IMR-90 (cell line): Measurements from ENCODE around the gene SLC9A5. TPM values are rescaled to one million over a fixed set of nuclear protein-coding genes. Genes with fewer than 3 reads are reported as not detected.

Experiments used
- ATAC-seq: fragments of 200-7000 bp; cut with Tn5 transposase; 2 replicates; pipeline ENCODE4 v1.9.1; 2020; ENCODE audit warnings: low read depth, mild to moderate bottlenecking, moderate library complexity
- BruUV-seq: library from RNA; stranded (reverse); fragments of 400-500 nt; replicated peaks from 2 replicates; lab custom pipeline; 2021; lab: Mats Ljungman, UMichigan
- CTCF ChIA-PET: fragments of 300-600 bp; formaldehyde crosslinking; extraction: SDS; loops from one replicate; lab custom pipeline; 2021; ENCODE audit warnings: antibody characterized with exemption; lab: Yijun Ruan, JAX
- POLR2A ChIA-PET: fragments of 300-600 bp; sonication (Branson Sonifier 250); formaldehyde crosslinking; loops from one replicate; lab custom pipeline; 2022; ENCODE audit warnings: antibody characterized with exemption; ENCODE audit not compliant: unreplicated experiment; lab: Charles Lee
- DNase-seq: peaks from one replicate; pipeline ENCODE4 v3.0.0; 2013
- H2AFZ ChIP-seq: replicated peaks from 2 replicates; pipeline ENCODE3; 2013; ENCODE audit warnings: low read length, mild to moderate bottlenecking; ENCODE audit not compliant: poor library complexity
- H2AK5ac ChIP-seq: 2 replicates; pipeline ENCODE4 v1.6.1; 2013; ENCODE audit warnings: low read depth, low read length, inconsistent platforms
- H2AK9ac ChIP-seq: replicated peaks from 2 replicates; pipeline ENCODE3; 2013; ENCODE audit warnings: mild to moderate bottlenecking, low read depth, low read length, moderate library complexity; ENCODE audit not compliant: poor library complexity
- H2BK120ac ChIP-seq: 2 replicates; pipeline ENCODE4 v1.6.1; 2013; ENCODE audit warnings: low read depth, low read length, inconsistent platforms
- H2BK15ac ChIP-seq: 3 replicates; pipeline ENCODE4 v1.6.1; 2013; ENCODE audit warnings: low read depth, low read length, inconsistent platforms
- H2BK20ac ChIP-seq: 2 replicates; pipeline ENCODE4 v1.6.1; 2013; ENCODE audit warnings: low read depth, mild to moderate bottlenecking, inconsistent platforms, low read length, moderate library complexity
- H2BK5ac ChIP-seq: 2 replicates; pipeline ENCODE4 v1.6.1; 2013; ENCODE audit warnings: mild to moderate bottlenecking, low read depth, low read length, inconsistent platforms; ENCODE audit not compliant: poor library complexity, severe bottlenecking
- H3K14ac ChIP-seq: replicated peaks from 2 replicates; pipeline ENCODE4 v1.6.1; 2013; ENCODE audit warnings: low read depth, low read length, inconsistent platforms
- H3K18ac ChIP-seq: 2 replicates; pipeline ENCODE4 v1.6.1; 2013; ENCODE audit warnings: low read depth, low read length, control low read depth
- H3K23ac ChIP-seq: 2 replicates; pipeline ENCODE4 v1.6.1; 2013; ENCODE audit warnings: low read depth, low read length, inconsistent platforms
- H3K27ac ChIP-seq: 2 replicates; pipeline ENCODE4 v1.5.1; 2013; ENCODE audit warnings: mild to moderate bottlenecking, control low read depth, low read length; ENCODE audit not compliant: insufficient read depth
- H3K27me3 ChIP-seq: 2 replicates; pipeline ENCODE4 v1.6.1; 2013; ENCODE audit warnings: low read length; ENCODE audit not compliant: control insufficient read depth, insufficient read depth
- H3K36me3 ChIP-seq: 2 replicates; pipeline ENCODE4 v1.6.1; 2013; ENCODE audit warnings: low read length, mixed read lengths; ENCODE audit not compliant: control insufficient read depth, insufficient read depth
- H3K4ac ChIP-seq: 2 replicates; pipeline ENCODE4 v1.6.1; 2013; ENCODE audit warnings: low read depth, low read length, inconsistent platforms
- H3K4me1 ChIP-seq: 2 replicates; pipeline ENCODE4 v1.6.1; 2013; ENCODE audit warnings: low read length, mixed read lengths; ENCODE audit not compliant: control insufficient read depth, insufficient read depth
- H3K4me2 ChIP-seq: 2 replicates; pipeline ENCODE4 v1.6.1; 2013; ENCODE audit warnings: low read depth, mild to moderate bottlenecking, control low read depth, low read length, moderate library complexity
- H3K4me3 ChIP-seq: 2 replicates; pipeline ENCODE4 v1.5.1; 2013; ENCODE audit warnings: low read depth, mild to moderate bottlenecking, control low read depth, low read length, moderate library complexity; ENCODE audit not compliant: insufficient read depth
- H3K56ac ChIP-seq: 2 replicates; pipeline ENCODE4 v1.6.1; 2013; ENCODE audit warnings: low read length, inconsistent platforms; ENCODE audit not compliant: insufficient read depth; ENCODE audit errors: extremely low read depth
- H3K79me1 ChIP-seq, 2 experiments: 2 replicates each; pipeline ENCODE4 v1.6.1; 2013; ENCODE audit warnings: low read length in 2 of 2, inconsistent platforms in 1 of 2, low read depth in 1 of 2
- H3K9ac ChIP-seq: 2 replicates; pipeline ENCODE4 v1.6.1; 2013; ENCODE audit warnings: low read depth, low read length, control low read depth
- H3K9me1 ChIP-seq: 2 replicates; pipeline ENCODE4 v1.6.1; 2013; ENCODE audit warnings: low read length, inconsistent platforms; ENCODE audit not compliant: insufficient read depth
- H3K9me3 ChIP-seq: 2 replicates; pipeline ENCODE4 v1.6.1; 2013; ENCODE audit warnings: low read length; ENCODE audit not compliant: control insufficient read depth, insufficient read depth
- H4K20me1 ChIP-seq: 2 replicates; pipeline ENCODE4 v1.6.1; 2013; ENCODE audit warnings: low read length, inconsistent platforms; ENCODE audit not compliant: insufficient read depth
- H4K5ac ChIP-seq: 2 replicates; pipeline ENCODE4 v1.6.1; 2013; ENCODE audit warnings: mild to moderate bottlenecking, low read depth, low read length, control low read depth
- H4K8ac ChIP-seq, 2 experiments: 2 replicates each; pipeline ENCODE4 v1.6.1; 2013; ENCODE audit warnings: low read depth in 2 of 2, low read length in 2 of 2, control low read depth in 1 of 2, inconsistent platforms in 1 of 2
- H4K91ac ChIP-seq: 2 replicates; pipeline ENCODE4 v1.6.1; 2013; ENCODE audit warnings: low read depth, low read length, inconsistent platforms; ENCODE audit not compliant: insufficient read depth
- CEBPB ChIP-seq: IDR thresholded peaks from 2 replicates; pipeline ENCODE4 v1.6.1; 2012; ENCODE audit warnings: low read depth, low read length, improper control_type of control experiment
- FOS ChIP-seq: fragments of 150-350 bp; IDR thresholded peaks from 2 replicates; pipeline ENCODE4 v1.6.1; 2016; ENCODE audit warnings: low read depth, low read length
- MAZ ChIP-seq: IDR thresholded peaks from 2 replicates; pipeline ENCODE4 v1.6.1; 2012; ENCODE audit warnings: low read depth, mild to moderate bottlenecking, low read length, improper control_type of control experiment, moderate library complexity, borderline replicate concordance
- MXI1 ChIP-seq: IDR thresholded peaks from 2 replicates; pipeline ENCODE4 v1.6.1; 2012; ENCODE audit warnings: low read depth, mild to moderate bottlenecking, low read length, moderate library complexity, borderline replicate concordance
- POLR2A ChIP-seq: IDR thresholded peaks from 2 replicates; pipeline ENCODE4 v1.6.1; 2012; ENCODE audit warnings: mild to moderate bottlenecking, low read depth, low read length
- dilution Hi-C: fragments of 300-500 bp; cut with HindIII; formaldehyde crosslinking; loops from one replicate; pipeline ENCODE4 v1.14.3; 2018; ENCODE audit warnings: low sequenced_read_pairs; ENCODE audit not compliant: unreplicated experiment
- in situ Hi-C: fragments of 300-500 bp; cut with MboI; formaldehyde crosslinking; loops from 3 replicates; pipeline ENCODE4 v1.14.3; 2019; ENCODE audit warnings: low sequenced_read_pairs, inconsistent platforms, mixed read lengths
- intact Hi-C: fragments of 100-400 bp; cut with micrococcal nuclease; formaldehyde crosslinking; loops from 2 replicates; pipeline ENCODE4 v1.10.0; 2022
- microRNA-seq, 2 experiments: library from miRNA; stranded (forward) in 1 of 2; unstranded in 1 of 2; fragments of 10-50 nt in 1 of 2; fragments of <30 nt in 1 of 2; gene quantifications in 1 of 2; microRNA quantifications in 1 of 2; one replicate each; pipeline versions ENCODE3 to v1.1.0; 2013 to 2020; ENCODE audit not compliant: insufficient read depth in 1 of 2, insufficient read length in 1 of 2, unreplicated experiment in 1 of 2
- polyA plus RNA-seq, 3 experiments: library from polyadenylated mRNA; depleted of rRNA; stranded (reverse); fragments of >200 nt; gene quantifications; 2 replicates each; pipeline ENCODE4 v1.2.3, GENCODE V29; 2012; ENCODE audit warnings: low replicate concordance in 1 of 3
- small RNA-seq, 5 experiments: library from RNA; depleted of rRNA; stranded (forward); fragments of <200 nt; gene quantifications; one replicate each; pipeline ENCODE3, GENCODE V24; 2012
- total RNA-seq: library from RNA; depleted of rRNA; stranded (reverse); fragments of >200 nt; gene quantifications from 2 replicates; pipeline ENCODE4 v1.2.3, GENCODE V29; 2012; rRNA removed

Gene SLC9A5
- total and polyA plus RNA-seq, 2 of the 4 experiments (the other 2 are of a cell fraction), result 1.8 to 5.7 TPM

DNA sequence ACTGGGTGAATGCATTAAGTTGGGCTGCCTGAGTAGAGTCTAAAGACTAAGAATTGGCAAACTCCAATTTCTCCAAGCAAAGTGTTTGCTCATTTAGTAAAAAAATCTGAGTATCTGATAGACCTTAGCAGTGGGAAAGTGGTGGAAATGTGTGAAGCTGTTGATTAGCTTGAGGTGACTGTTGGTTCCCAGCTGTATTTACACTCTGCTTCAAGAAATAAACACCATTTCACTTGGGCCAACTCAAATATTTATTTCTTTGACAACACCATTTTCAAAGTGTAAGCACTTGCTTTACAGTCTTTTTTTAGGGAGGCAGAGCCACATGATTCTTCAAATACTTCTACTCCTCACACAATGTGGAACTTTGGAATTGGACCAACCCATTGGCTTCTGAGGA is 69.1 kb downstream of the SLC9A5 start:
- Histone ChIP-seq H3K23ac (no peak overlapping the region), H2BK120ac (no peak overlapping the region; the same call in 1 of the 2 replicates), H2BK15ac (no peak overlapping the region), H3K9me3 (no peaks in the 10 kb centered on the region), H3K36me3 (no peaks in the 10 kb centered on the region), H4K5ac (no peak overlapping the region), H3K18ac (no peak overlapping the region), H3K14ac (peak overlapping the region; percentile 66; the same call in 1 of the 2 replicates), H3K79me1 (no peaks in the 10 kb centered on the region), H3K4me1 (no peaks in the 10 kb centered on the region; the same call in 1 of the 2 replicates), H3K4me2 (no peak overlapping the region), H2AK5ac (no peak overlapping the region), H4K91ac (no peak overlapping the region), H3K27me3 (peaks cover 5% of the 10 kb centered on the region), H3K4ac (no peak overlapping the region), H3K27ac (no peak overlapping the region), H2AK9ac (no peak overlapping the region), H2BK20ac (no peak overlapping the region), H3K9me1 (0 out of 2 replicates have a peak, but pooled peaks cover 4% of the 10 kb centered on the region), H4K20me1 (no peaks in the 10 kb centered on the region), H2AFZ (no peak overlapping the region), H2BK5ac (no peak overlapping the region), H3K9ac (no peak overlapping the region), H3K56ac (no peak overlapping the region), H4K8ac (no peak overlapping the region), H3K4me3 (no peak overlapping the region)
- ATAC-seq (0 out of 2 replicates have a peak, but pooled peaks have one; percentile 14), DNase-seq (no peak)
- POLR2A ChIA-PET, result no interaction called here
- dilution Hi-C loops, result no loop called here
- CTCF ChIA-PET, result no interaction called here
- in situ Hi-C loops, result no loop called here
- intact Hi-C loops, result no loop called here
- no TSS peak for BruUV-seq
- TF ChIP-seq POLR2A (no peak), MXI1 (no peak), MAZ (no peak), FOS (no peak), CEBPB (no peak)

Small RNA genes within 50 kb of the gene (microRNA-seq; reads per million reads assigned to microRNA genes)
- 12.4 to 142 reads per million in 2 experiments for gene MIR328

Small RNA genes within 50 kb of the gene (small RNA-seq; reads per million reads assigned to genes)
- 0 to 9.5 (median 3.0) reads per million in 5 experiments for gene MIR328

Other genes starting within 250 kb of the SLC9A5 start
- 48.0 and 110 TPM in 2 replicates for gene CBFB, start 219.8 kb upstream of the SLC9A5 start, total RNA-seq
- gene CBFB, start 219.8 kb upstream of the SLC9A5 start, polyA plus RNA-seq (2012; rRNA removed), result 39.8 and 44.2 TPM in 2 replicates
- gene PHAF1, start 139.0 kb upstream of the SLC9A5 start, total RNA-seq, result 13.1 and 14.0 TPM in 2 replicates
- gene PHAF1, start 139.0 kb upstream of the SLC9A5 start, polyA plus RNA-seq (2012; rRNA removed), result 19.8 and 22.5 TPM in 2 replicates
- gene B3GNT9, start 98.0 kb upstream of the SLC9A5 start, total RNA-seq, result 5.0 and 5.3 TPM in 2 replicates
- 12.0 and 13.3 TPM in 2 replicates for gene B3GNT9, start 98.0 kb upstream of the SLC9A5 start, polyA plus RNA-seq (2012; rRNA removed)
- gene TRADD, start 89.1 kb upstream of the SLC9A5 start, total RNA-seq, result 8.1 and 8.6 TPM in 2 replicates
- 14.6 and 18.6 TPM in 2 replicates for gene TRADD, start 89.1 kb upstream of the SLC9A5 start, polyA plus RNA-seq (2012; rRNA removed)
- gene FBXL8, start 89.0 kb upstream of the SLC9A5 start, total RNA-seq, result 1.9 and 2.3 TPM in 2 replicates
- 12.5 and 14.5 TPM in 2 replicates for gene FBXL8, start 89.0 kb upstream of the SLC9A5 start, polyA plus RNA-seq (2012; rRNA removed)
- gene HSF4, start 84.2 kb upstream of the SLC9A5 start, total RNA-seq, result 0.54 and 0.83 TPM in 2 replicates
- gene HSF4, start 84.2 kb upstream of the SLC9A5 start, polyA plus RNA-seq (2012; rRNA removed), result 6.7 and 7.5 TPM in 2 replicates
- 5.0 and 6.1 TPM in 2 replicates for gene NOL3, start 78.4 kb upstream of the SLC9A5 start, total RNA-seq
- 16.9 and 17.2 TPM in 2 replicates for gene NOL3, start 78.4 kb upstream of the SLC9A5 start, polyA plus RNA-seq (2012; rRNA removed)
- gene MATCAP1, start 65.0 kb upstream of the SLC9A5 start, total RNA-seq, result 7.5 and 8.2 TPM in 2 replicates
- 43.9 and 47.3 TPM in 2 replicates for gene MATCAP1, start 65.0 kb upstream of the SLC9A5 start, polyA plus RNA-seq (2012; rRNA removed)
- not detected in 2 replicates for gene EXOC3L1, start 58.8 kb upstream of the SLC9A5 start, total RNA-seq
- 0.09 TPM in 1 of 2 replicates, not detected in the other for gene EXOC3L1, start 58.8 kb upstream of the SLC9A5 start, polyA plus RNA-seq (2012; rRNA removed)
- 57.5 and 63.4 TPM in 2 replicates for gene E2F4, start 56.8 kb upstream of the SLC9A5 start, total RNA-seq
- 103 and 106 TPM in 2 replicates for gene E2F4, start 56.8 kb upstream of the SLC9A5 start, polyA plus RNA-seq (2012; rRNA removed)
- 0.28 and 0.36 TPM in 2 replicates for gene ELMO3, start 49.8 kb upstream of the SLC9A5 start, total RNA-seq
- 1.6 and 1.9 TPM in 2 replicates for gene ELMO3, start 49.8 kb upstream of the SLC9A5 start, polyA plus RNA-seq (2012; rRNA removed)
- gene TMEM208, start 21.8 kb upstream of the SLC9A5 start, total RNA-seq, result 41.7 and 65.6 TPM in 2 replicates
- gene TMEM208, start 21.8 kb upstream of the SLC9A5 start, polyA plus RNA-seq (2012; rRNA removed), result 66.5 and 68.8 TPM in 2 replicates
- gene FHOD1, start 1.5 kb upstream of the SLC9A5 start, total RNA-seq, result 13.1 and 13.8 TPM in 2 replicates
- gene FHOD1, start 1.5 kb upstream of the SLC9A5 start, polyA plus RNA-seq (2012; rRNA removed), result 64.0 and 71.4 TPM in 2 replicates
- 8.3 and 14.0 TPM in 2 replicates for gene PLEKHG4, start 30.6 kb downstream of the SLC9A5 start, total RNA-seq
- 50.7 and 56.8 TPM in 2 replicates for gene PLEKHG4, start 30.6 kb downstream of the SLC9A5 start, polyA plus RNA-seq (2012; rRNA removed)
- under 0.01 TPM in 1 of 2 replicates, not detected in the other for gene KCTD19, start 77.8 kb downstream of the SLC9A5 start, total RNA-seq
- gene KCTD19, start 77.8 kb downstream of the SLC9A5 start, polyA plus RNA-seq (2012; rRNA removed), result 0.07 and 0.36 TPM in 2 replicates
- 0.18 TPM in 1 of 2 replicates, not detected in the other for gene LRRC36, start 77.8 kb downstream of the SLC9A5 start, total RNA-seq
- gene LRRC36, start 77.8 kb downstream of the SLC9A5 start, polyA plus RNA-seq (2012; rRNA removed), result 0.20 and 0.29 TPM in 2 replicates
- 0.54 and 0.56 TPM in 2 replicates for gene TPPP3, start 144.5 kb downstream of the SLC9A5 start, total RNA-seq
- 2.2 and 2.4 TPM in 2 replicates for gene TPPP3, start 144.5 kb downstream of the SLC9A5 start, polyA plus RNA-seq (2012; rRNA removed)
- 1.7 and 2.0 TPM in 2 replicates for gene ZDHHC1, start 167.5 kb downstream of the SLC9A5 start, total RNA-seq
- gene ZDHHC1, start 167.5 kb downstream of the SLC9A5 start, polyA plus RNA-seq (2012; rRNA removed), result 5.9 and 6.1 TPM in 2 replicates
- gene HSD11B2, start 182.1 kb downstream of the SLC9A5 start, total RNA-seq, result not detected in 2 replicates
- 0.26 and 0.27 TPM in 2 replicates for gene HSD11B2, start 182.1 kb downstream of the SLC9A5 start, polyA plus RNA-seq (2012; rRNA removed)
- gene ATP6V0D1, start 232.2 kb downstream of the SLC9A5 start, total RNA-seq, result 112 and 128 TPM in 2 replicates
- gene ATP6V0D1, start 232.2 kb downstream of the SLC9A5 start, polyA plus RNA-seq (2012; rRNA removed), result 123 and 124 TPM in 2 replicates
- gene AGRP, start 234.6 kb downstream of the SLC9A5 start, total RNA-seq, result not detected in 2 replicates
- not detected in 2 replicates for gene AGRP, start 234.6 kb downstream of the SLC9A5 start, polyA plus RNA-seq (2012; rRNA removed)